Vagina (tissue), 2 donors: ENCODE data around the gene AP4E1. TPM values are rescaled to one million over a fixed set of nuclear protein-coding genes. Genes with fewer than 3 reads are reported as not detected.
"Not testable (repeated sequence)": the region's sequence is repeated elsewhere in the genome, so short reads cannot be mapped to it uniquely, and the experiment has no call there.

ENCODE experiments used
- DNase-seq, 2 donors: peaks; one replicate each; pipeline ENCODE4 v3.0.0-alpha.2; 2017; ENCODE audit errors: extremely low spot score in 2 of 2
- H3K27ac ChIP-seq: fragments of 200-600 bp; sonication (generic); one replicate; pipeline ENCODE4 v1.5.1; 2019
- H3K27me3 ChIP-seq: fragments of 200-600 bp; sonication (generic); one replicate; pipeline ENCODE4 v1.5.1; 2019
- H3K36me3 ChIP-seq, 2 donors: fragments of 200-600 bp; sonication (generic); one replicate each; pipeline ENCODE4 v1.5.1; 2017 to 2019
- H3K4me1 ChIP-seq: fragments of 200-600 bp; sonication (generic); one replicate; pipeline ENCODE4 v1.5.1; 2019
- H3K4me3 ChIP-seq, 2 donors: fragments of 200-600 bp; sonication (generic); 1 replicate in 1 of 2; 2 replicates in 1 of 2; pipeline ENCODE4 v1.5.1; 2016 to 2019
- H3K9me3 ChIP-seq: fragments of 200-600 bp; sonication (generic); one replicate; pipeline ENCODE4 v1.5.1; 2019
- POLR2A ChIP-seq, 2 donors: fragments of 450-650 bp; IDR thresholded peaks; one replicate each; pipeline ENCODE4 v1.6.1; 2017; ENCODE audit warnings: antibody characterized with exemption in 2 of 2, mild to moderate bottlenecking in 2 of 2, moderate library complexity in 2 of 2
- POLR2AphosphoS5 ChIP-seq, 2 donors: sonication (generic); formaldehyde crosslinking; IDR thresholded peaks; one replicate each; pipeline ENCODE4 v1.9.0; 2017; ENCODE audit warnings: antibody characterized with exemption in 2 of 2, mild to moderate bottlenecking in 2 of 2, low read depth in 1 of 2; ENCODE audit not compliant: insufficient read depth in 1 of 2
- intact Hi-C: fragments of 100-400 bp; cut with DNase I; formaldehyde crosslinking; loops from one replicate; pipeline ENCODE4 v1.15.1; 2023
- total RNA-seq: library from RNA; depleted of rRNA; stranded (reverse); fragments of >200 nt; gene quantifications from one replicate; pipeline ENCODE4 v1.2.3, GENCODE V29; 2016
- TF ChIP-seq, protein P1 (sequence below), 3 experiments: fragments of 450-650 bp in 2 of 3; fragments of 200-600 bp in 1 of 3; sonication (generic) in 1 of 3; IDR thresholded peaks; one replicate each; pipeline ENCODE4 v1.5.1; 2017 to 2019; ENCODE audit warnings: antibody characterized with exemption in 3 of 3, mild to moderate bottlenecking in 2 of 3, moderate library complexity in 2 of 3

Gene AP4E1
- total RNA-seq, 1 donor from 2014 or later: 7.4 TPM

GRCh38 chr15:50888054-50888453 is 20.4 kb upstream of the AP4E1 start:
- intact Hi-C loops: no loop called here
- Histone ChIP-seq H3K9me3 (no peaks in the 10 kb centered on the region), H3K4me1 (peaks cover 19% of the 10 kb centered on the region), H3K27ac (no peak overlapping the region), H3K4me3 (no peak overlapping the region), H3K36me3 (no peaks in the 10 kb centered on the region), H3K27me3 (no peaks in the 10 kb centered on the region)
- TF ChIP-seq POLR2AphosphoS5 (IDR thresholded peaks at IDR 0.05; ENCODE audit: insufficient read depth in 1 of 2, low read depth in 1 of 2) (no peak), POLR2A (IDR thresholded peaks at IDR 0.05) (no peak)
- TF ChIP-seq, protein P1, sequence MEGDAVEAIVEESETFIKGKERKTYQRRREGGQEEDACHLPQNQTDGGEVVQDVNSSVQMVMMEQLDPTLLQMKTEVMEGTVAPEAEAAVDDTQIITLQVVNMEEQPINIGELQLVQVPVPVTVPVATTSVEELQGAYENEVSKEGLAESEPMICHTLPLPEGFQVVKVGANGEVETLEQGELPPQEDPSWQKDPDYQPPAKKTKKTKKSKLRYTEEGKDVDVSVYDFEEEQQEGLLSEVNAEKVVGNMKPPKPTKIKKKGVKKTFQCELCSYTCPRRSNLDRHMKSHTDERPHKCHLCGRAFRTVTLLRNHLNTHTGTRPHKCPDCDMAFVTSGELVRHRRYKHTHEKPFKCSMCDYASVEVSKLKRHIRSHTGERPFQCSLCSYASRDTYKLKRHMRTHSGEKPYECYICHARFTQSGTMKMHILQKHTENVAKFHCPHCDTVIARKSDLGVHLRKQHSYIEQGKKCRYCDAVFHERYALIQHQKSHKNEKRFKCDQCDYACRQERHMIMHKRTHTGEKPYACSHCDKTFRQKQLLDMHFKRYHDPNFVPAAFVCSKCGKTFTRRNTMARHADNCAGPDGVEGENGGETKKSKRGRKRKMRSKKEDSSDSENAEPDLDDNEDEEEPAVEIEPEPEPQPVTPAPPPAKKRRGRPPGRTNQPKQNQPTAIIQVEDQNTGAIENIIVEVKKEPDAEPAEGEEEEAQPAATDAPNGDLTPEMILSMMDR (IDR thresholded peaks at IDR 0.05): no peak
- no peak for DNase-seq

DNA sequence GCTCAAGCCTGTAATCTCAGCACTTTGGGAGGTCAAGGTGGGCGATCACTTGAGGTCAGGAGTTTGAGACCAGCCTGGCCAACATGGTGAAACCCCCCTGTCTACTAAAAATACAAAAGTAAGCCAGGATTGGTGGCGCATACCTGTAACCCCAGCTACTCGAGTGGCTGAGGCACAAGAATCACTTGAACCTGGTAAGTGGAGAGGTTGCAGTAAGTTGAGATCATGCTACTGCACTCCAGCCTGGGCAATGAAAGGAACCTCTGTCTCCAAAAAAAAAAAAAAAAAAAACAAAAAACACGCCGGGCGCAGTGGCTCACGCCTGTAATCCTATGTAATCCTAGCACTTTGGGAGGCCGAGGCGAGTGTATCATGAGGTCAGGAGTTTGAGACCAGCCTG is 18.9 kb upstream of the AP4E1 start:
- H3K4me1 ChIP-seq: peaks cover 13% of the 10 kb centered on the region
- H3K4me3 ChIP-seq: no peak overlapping the region
- DNase-seq: no peak
- no peaks in the 10 kb centered on the region for H3K9me3 ChIP-seq
- TF ChIP-seq POLR2AphosphoS5 (IDR thresholded peaks at IDR 0.05; ENCODE audit: insufficient read depth in 1 of 2, low read depth in 1 of 2) (no peak), POLR2A (IDR thresholded peaks at IDR 0.05) (no peak)
- TF ChIP-seq, protein P1 (IDR thresholded peaks at IDR 0.05): no peak
- no peak overlapping the region for H3K27ac ChIP-seq
- intact Hi-C loops: no loop called here
- H3K27me3 ChIP-seq: no peaks in the 10 kb centered on the region
- H3K36me3 ChIP-seq: no peaks in the 10 kb centered on the region

- intact Hi-C loops: no loop called here
- no peak for DNase-seq
These were observed 17.7 kb upstream of the AP4E1 start for GRCh38 chr15:50890751-50891150.

DNA sequence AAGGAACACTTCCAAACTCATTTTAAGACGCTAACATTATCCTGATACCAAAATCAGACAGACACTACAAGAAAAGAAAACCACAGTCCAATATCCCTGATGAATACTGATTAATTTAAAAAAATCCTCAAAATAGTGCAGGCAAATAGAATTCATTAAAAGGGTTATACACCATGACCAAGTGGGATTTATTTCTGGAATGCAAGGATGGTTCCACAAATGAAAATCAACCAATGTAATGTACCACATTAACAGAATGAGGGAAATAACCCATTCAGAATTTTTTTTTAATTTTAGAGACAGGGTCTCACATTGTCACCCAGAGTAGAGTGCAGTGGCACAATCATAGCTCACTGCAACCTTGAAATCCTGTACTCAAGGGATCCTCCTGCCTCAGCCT is 17.3 kb upstream of the AP4E1 start:
- Histone ChIP-seq H3K27me3 (no peaks in the 10 kb centered on the region), H3K27ac (no peak overlapping the region), H3K9me3 (no peaks in the 10 kb centered on the region), H3K36me3 (no peaks in the 10 kb centered on the region), H3K4me1 (no peaks in the 10 kb centered on the region), H3K4me3 (no peak overlapping the region)
- intact Hi-C loops: no loop called here
- no peak for DNase-seq
- TF ChIP-seq POLR2AphosphoS5 (IDR thresholded peaks at IDR 0.05; ENCODE audit: insufficient read depth in 1 of 2, low read depth in 1 of 2) (no peak), POLR2A (IDR thresholded peaks at IDR 0.05) (no peak)
- TF ChIP-seq, protein P1 (IDR thresholded peaks at IDR 0.05): no peak

More at GRCh38 chr15:50890751-50891150, 17.7 kb upstream of the AP4E1 start:
- H3K27me3 ChIP-seq: no peaks in the 10 kb centered on the region
- H3K9me3 ChIP-seq: no peaks in the 10 kb centered on the region
- H3K36me3 ChIP-seq: no peaks in the 10 kb centered on the region
- H3K4me3 ChIP-seq: no peak overlapping the region
- peaks cover 4% of the 10 kb centered on the region for H3K4me1 ChIP-seq
- no peak overlapping the region for H3K27ac ChIP-seq
- TF ChIP-seq, protein P1 (IDR thresholded peaks at IDR 0.05): no peak
- TF ChIP-seq POLR2A (IDR thresholded peaks at IDR 0.05) (no peak), POLR2AphosphoS5 (IDR thresholded peaks at IDR 0.05; ENCODE audit: insufficient read depth in 1 of 2, low read depth in 1 of 2) (no peak)

DNA sequence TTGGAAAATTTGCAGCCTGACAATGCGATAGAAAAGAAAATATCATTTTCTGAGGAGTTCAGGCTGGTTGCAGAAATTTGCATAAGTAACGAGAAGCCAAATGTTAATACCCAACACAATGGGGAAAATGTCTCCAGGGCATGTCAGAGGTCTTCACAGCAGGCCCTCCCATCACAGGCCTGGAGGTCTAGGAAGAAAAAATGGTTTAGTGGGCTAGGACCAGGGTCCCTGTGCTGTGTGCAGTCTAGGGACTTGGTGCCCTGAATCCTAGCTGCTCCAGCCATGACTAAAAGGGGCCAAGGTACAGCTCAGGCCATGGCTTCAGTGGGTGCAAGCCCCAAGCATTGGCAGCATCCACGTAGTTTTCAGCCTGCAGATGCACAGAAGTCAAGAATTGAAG is 14.5 kb upstream of the AP4E1 start:
- no peak overlapping the region for H3K27ac ChIP-seq
- no peak for DNase-seq
- no peaks in the 10 kb centered on the region for H3K27me3 ChIP-seq
- no peak for TF ChIP-seq POLR2AphosphoS5 (IDR thresholded peaks at IDR 0.05; ENCODE audit: insufficient read depth in 1 of 2, low read depth in 1 of 2)
- no peak for TF ChIP-seq POLR2A (IDR thresholded peaks at IDR 0.05)
- H3K36me3 ChIP-seq: no peaks in the 10 kb centered on the region
- no peak overlapping the region for H3K4me3 ChIP-seq
- H3K4me1 ChIP-seq: no peaks in the 10 kb centered on the region
- intact Hi-C loops: no loop called here
- no peaks in the 10 kb centered on the region for H3K9me3 ChIP-seq

- H3K9me3 ChIP-seq, DNase-seq, H3K4me1 ChIP-seq, H3K27me3 ChIP-seq, H3K27ac ChIP-seq, H3K4me3 ChIP-seq, H3K36me3 ChIP-seq: not testable (repeated sequence)
- intact Hi-C loops: loop anchor here (10.0 kb wide), 1 partner anchor 217 kb away; the partner anchor contains the start of gene TRPM7
These were observed 7.1 kb upstream of the AP4E1 start for GRCh38 chr15:50901390-50901789.
